GM12878 (cell line): ENCODE data around the gene DRAXIN. TPM values are rescaled to one million over a fixed set of nuclear protein-coding genes. Genes with fewer than 3 reads are reported as not detected.

ENCODE experiments used
- ATAC-seq: fragments of 200-7000 bp; cut with Tn5 transposase; 3 replicates; pipeline ENCODE4 v1.9.1; 2020; ENCODE audit warnings: mild to moderate bottlenecking, moderate library complexity
- BruUV-seq: library from RNA; stranded (reverse); fragments of 400-500 nt; replicated peaks from 2 replicates; lab custom pipeline; 2021; lab: Mats Ljungman, UMichigan
- CTCF ChIA-PET: fragments of 300-600 bp; sonication (Branson Sonifier 250); formaldehyde crosslinking; extraction: SDS; loops from one replicate; lab custom pipeline; 2021; ENCODE audit warnings: inconsistent platforms; lab: Yijun Ruan, JAX
- POLR2A ChIA-PET: fragments of 350-600 bp; formaldehyde crosslinking; extraction: SDS; loops from one replicate; lab custom pipeline; 2021; ENCODE audit warnings: inconsistent platforms; lab: Charles Lee
- RAD21 ChIA-PET: fragments of 300-600 bp; sonication (Branson Sonifier 250); formaldehyde crosslinking; loops from one replicate; lab custom pipeline; 2023; ENCODE audit warnings: antibody characterized with exemption; ENCODE audit not compliant: unreplicated experiment; lab: Charles Lee
- SMC1A ChIA-PET: fragments of 300-600 bp; sonication (Branson Sonifier 250); formaldehyde crosslinking; loops from one replicate; lab custom pipeline; 2023; ENCODE audit not compliant: unreplicated experiment, uncharacterized antibody; lab: Charles Lee
- DNase-seq: peaks from one replicate; pipeline ENCODE4 v3.0.0-alpha.2; 2011; ENCODE audit warnings: low read depth, low spot score
- FAIRE-seq: peaks from 3 replicates; lab custom pipeline; 2011; peaks lifted over from hg19 to GRCh38; lab: Jason Lieb, UNC
- H2AFZ ChIP-seq: 2 replicates; pipeline ENCODE4 v1.6.0; 2011; ENCODE audit warnings: low read depth, low read length, control low read depth; ENCODE audit not compliant: control insufficient read depth
- H3K27ac ChIP-seq: 2 replicates; pipeline ENCODE4 v1.5.1; 2011; ENCODE audit warnings: control low read depth; ENCODE audit not compliant: control insufficient read depth, insufficient read depth
- H3K27me3 ChIP-seq, 2 experiments: replicated peaks in 1 of 2; 2 replicates each; pipeline versions ENCODE4 v1.6.0 to v1.6.1; 2011; ENCODE audit warnings: low read length in 1 of 2; ENCODE audit not compliant: control insufficient read depth in 2 of 2, insufficient read depth in 2 of 2
- H3K36me3 ChIP-seq, 2 experiments: 2 replicates each; pipeline ENCODE4 v1.5.1; 2011; ENCODE audit warnings: low read length in 1 of 2; ENCODE audit not compliant: control insufficient read depth in 2 of 2, insufficient read depth in 2 of 2
- H3K4me1 ChIP-seq: 2 replicates; pipeline ENCODE4 v1.6.1; 2011; ENCODE audit warnings: mild to moderate bottlenecking, low read length, moderate library complexity, mixed read lengths; ENCODE audit not compliant: control insufficient read depth, insufficient read depth
- H3K4me2 ChIP-seq: 2 replicates; pipeline ENCODE4 v1.6.0; 2011; ENCODE audit warnings: control low read depth; ENCODE audit not compliant: control insufficient read depth, insufficient read depth
- H3K4me3 ChIP-seq: fragments of 200-600 bp; sonication (generic); 2 replicates; pipeline ENCODE4 v1.5.1; 2016
- H3K79me2 ChIP-seq: 2 replicates; pipeline ENCODE4 v1.6.0; 2011; ENCODE audit warnings: low read length; ENCODE audit not compliant: control insufficient read depth, insufficient read depth
- H3K9ac ChIP-seq: 2 replicates; pipeline ENCODE4 v1.8.0; 2011; ENCODE audit warnings: low read length, control low read depth, mixed read lengths; ENCODE audit not compliant: control insufficient read depth, insufficient read depth
- H3K9me3 ChIP-seq: replicated peaks from 3 replicates; pipeline ENCODE4 v1.5.1; 2011; ENCODE audit warnings: mild to moderate bottlenecking, low read length; ENCODE audit not compliant: control insufficient read depth, insufficient read depth
- H4K20me1 ChIP-seq: 2 replicates; pipeline ENCODE4 v1.6.0; 2011; ENCODE audit not compliant: control insufficient read depth, insufficient read depth
- BCL11A ChIP-seq: IDR thresholded peaks from 2 replicates; pipeline ENCODE4 v1.6.1; 2011; ENCODE audit warnings: low read depth, low read length
- BHLHE40 ChIP-seq, 2 experiments: fragments of 450-650 bp in 1 of 2; IDR thresholded peaks; 2 replicates each; pipeline ENCODE4 v1.6.1; 2011 to 2017; ENCODE audit warnings: low read depth in 2 of 2, borderline replicate concordance in 1 of 2, improper control_type of control experiment in 1 of 2, low read length in 1 of 2, mild to moderate bottlenecking in 1 of 2
- CBX5 ChIP-seq: sonication (generic); IDR thresholded peaks from 2 replicates; pipeline ENCODE4 v1.6.1; 2016; ENCODE audit warnings: low read depth, moderate library complexity, mild to moderate bottlenecking, inconsistent platforms
- CHD4 ChIP-seq: fragments of 200-600 bp; sonication (generic); IDR thresholded peaks from 2 replicates; pipeline ENCODE4 v1.6.1; 2016; ENCODE audit warnings: mild to moderate bottlenecking
- EZH2 ChIP-seq: IDR thresholded peaks from 2 replicates; pipeline ENCODE4 v1.6.1; 2012; ENCODE audit warnings: low read depth, mild to moderate bottlenecking, control low read depth, inconsistent platforms, low read length, borderline replicate concordance; ENCODE audit not compliant: control insufficient read depth
- GABPA ChIP-seq: IDR thresholded peaks from 2 replicates; pipeline ENCODE4 v1.6.1; 2014; ENCODE audit warnings: antibody characterized with exemption, low read depth, mild to moderate bottlenecking, inconsistent platforms
- KAT2A ChIP-seq: conservative IDR thresholded peaks from 2 replicates; pipeline ENCODE4 v1.6.1; 2011; ENCODE audit warnings: low read depth, low read length; ENCODE audit not compliant: control insufficient read depth
- NFIC ChIP-seq: IDR thresholded peaks from 2 replicates; pipeline ENCODE4 v1.6.1; 2012; ENCODE audit warnings: low read depth, mild to moderate bottlenecking, inconsistent platforms, low read length, moderate library complexity
- NR2C1 ChIP-seq: fragments of 450-650 bp; IDR thresholded peaks from 2 replicates; pipeline ENCODE4 v1.6.1; 2017; ENCODE audit warnings: antibody characterized with exemption, mild to moderate bottlenecking, moderate library complexity
- NR2C2 ChIP-seq: IDR thresholded peaks from 2 replicates; pipeline ENCODE4 v1.6.1; 2011; ENCODE audit warnings: borderline replicate concordance, low read depth; ENCODE audit not compliant: control insufficient read depth, insufficient read length
- NR2F1 ChIP-seq: fragments of 450-650 bp; conservative IDR thresholded peaks from 2 replicates; pipeline ENCODE4 v1.6.1; 2017; ENCODE audit warnings: mild to moderate bottlenecking
- SMC3 ChIP-seq: IDR thresholded peaks from 2 replicates; pipeline ENCODE4 v1.6.1; 2011; ENCODE audit warnings: low read length, improper control_type of control experiment, borderline replicate concordance
- STAT1 ChIP-seq: fragments of 450-650 bp; conservative IDR thresholded peaks from 2 replicates; pipeline ENCODE4 v1.6.1; 2014; ENCODE audit warnings: antibody characterized with exemption, mild to moderate bottlenecking
- ZBTB4 ChIP-seq: fragments of 450-650 bp; formaldehyde crosslinking; IDR thresholded peaks from 2 replicates; pipeline ENCODE4 v1.4.0; 2022; ENCODE audit warnings: mild to moderate bottlenecking, moderate library complexity
- WGBS: methylation state at CpG from one replicate; pipeline ENCODE4 v1.1.6; 2016; ENCODE audit warnings: low lambda C conversion rate; ENCODE audit not compliant: insufficient replicate concordance, insufficient coverage; ENCODE audit errors: missing lambda C conversion rate; 5-methylcytosine and 5-hydroxymethylcytosine counted together
- in situ Hi-C: fragments of 300-500 bp; cut with MboI; formaldehyde crosslinking; loops from 9 replicates; pipeline ENCODE4 v1.14.3; 2018; ENCODE audit warnings: mixed read lengths
- intact Hi-C: fragments of 100-400 bp; cut with micrococcal nuclease; formaldehyde crosslinking; loops from one replicate; pipeline ENCODE4 v1.14.2; 2022; ENCODE audit not compliant: unreplicated experiment
- polyA plus RNA-seq, 11 experiments: library from polyadenylated mRNA; depleted of rRNA in 4 of 11; unstranded in 6 of 11; stranded (reverse) in 5 of 11; fragments of >200 nt; fragmentation: Nextera tagmentation in 4 of 11; fragmentation: Illumina TruSeq in 1 of 11; extraction: Ambion mirVana in 4 of 11; extraction: Trizol in 1 of 11; gene quantifications; 1 replicate in 1 of 11; 2 replicates in 10 of 11; pipeline versions ENCODE4 v1.2.1 to v1.2.3, GENCODE V29; 2011 to 2016; ENCODE audit warnings: inconsistent platforms in 2 of 11, missing spikeins in 2 of 11, low read depth in 1 of 11
- total RNA-seq, 4 experiments: library from RNA; depleted of rRNA in 3 of 4; stranded (reverse); fragments of >200 nt in 3 of 4; fragmentation: Illumina TruSeq in 1 of 4; extraction: Trizol in 1 of 4; gene quantifications; 2 replicates each; pipeline versions ENCODE4 v1.2.1 to v1.2.3, GENCODE V29; 2013 to 2021
- TF ChIP-seq, protein P1 (sequence below): IDR thresholded peaks from 2 replicates; pipeline ENCODE4 v1.6.1; 2012; ENCODE audit warnings: mild to moderate bottlenecking, low read depth, low read length
- TF ChIP-seq, protein P2 (sequence below): IDR thresholded peaks from 2 replicates; pipeline ENCODE4 v1.6.1; 2011; ENCODE audit warnings: mild to moderate bottlenecking, low read depth, low read length, moderate library complexity; ENCODE audit not compliant: insufficient replicate concordance

Gene DRAXIN
- total and polyA plus RNA-seq, 10 of the 15 experiments (the other 5 are each of a cell fraction or from before 2014, with no cell fraction given): 0.01 to 0.05 (median 0.03) TPM; not detected in 3

DNA sequence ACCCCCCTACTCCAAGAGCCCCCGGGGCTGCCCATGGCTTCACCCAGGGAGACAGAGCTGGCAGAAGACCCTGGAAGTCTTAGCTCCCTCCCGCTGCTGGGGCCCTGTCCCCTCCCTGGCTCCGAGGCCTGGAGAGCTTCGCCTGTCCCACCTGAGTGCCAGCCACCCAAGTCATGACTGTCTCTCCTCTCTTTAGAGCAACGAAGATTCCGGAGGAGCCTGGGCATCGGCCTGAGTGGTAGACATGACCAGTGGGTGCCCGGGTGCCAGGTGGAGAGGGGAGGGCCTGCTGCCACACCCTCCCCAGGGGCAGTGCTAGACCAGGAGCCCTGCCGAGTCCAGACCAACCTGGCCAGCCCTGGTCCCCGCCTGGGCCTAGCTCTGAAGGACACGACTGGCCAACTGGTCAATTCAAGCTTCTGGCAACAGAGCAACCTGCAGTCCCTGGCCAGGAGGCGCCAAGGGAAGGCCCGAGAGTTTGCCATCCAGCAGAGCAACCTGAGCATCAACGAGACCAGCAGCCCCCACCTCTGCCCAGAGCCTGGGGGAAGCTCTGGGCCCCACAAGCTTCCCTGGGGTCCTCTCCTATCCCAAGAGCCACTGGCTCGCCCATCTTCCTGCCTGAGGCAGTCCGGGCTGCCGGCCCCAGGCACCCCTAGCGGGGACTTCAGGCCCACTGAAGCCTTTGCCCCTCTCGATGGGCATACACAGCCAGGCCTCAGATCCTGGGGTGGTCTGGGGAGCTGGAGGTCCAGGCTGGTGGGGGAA lies 74.3 kb downstream of the DRAXIN start:
- no peaks in the 10 kb centered on the region; a peak in 1 of 4 replicates for H3K27me3 ChIP-seq
- no peak overlapping the region for H3K4me3 ChIP-seq
- 35% methylated on average over 19 of the region's 19 CpGs for WGBS
- H3K9me3 ChIP-seq: no peaks in the 10 kb centered on the region
- H3K9ac ChIP-seq: no peak overlapping the region
- ChIA-PET RAD21 (no interaction called here), POLR2A (interaction anchor here (0.6 kb wide), 1 partner anchor 23 kb away, joined by 4 read pairs; no protein-coding TSS in a partner anchor), CTCF (interaction anchor here (1.7 kb wide), 1 partner anchor 19 kb away, joined by 5 read pairs; no protein-coding TSS in a partner anchor), SMC1A (no interaction called here)
- no peak overlapping the region for H3K4me2 ChIP-seq
- ATAC-seq (no peak), FAIRE-seq (no peak), DNase-seq (no peak)
- H2AFZ ChIP-seq: no peak overlapping the region
- H4K20me1 ChIP-seq: no peaks in the 10 kb centered on the region
- no peaks in the 10 kb centered on the region for H3K36me3 ChIP-seq
- H3K27ac ChIP-seq: no peak overlapping the region
- in situ Hi-C loops: no loop called here
- BruUV-seq: no TSS peak
- H3K79me2 ChIP-seq: no peaks in the 10 kb centered on the region
- no peaks in the 10 kb centered on the region for H3K4me1 ChIP-seq
- intact Hi-C loops: no loop called here
- TF ChIP-seq SMC3: no peak
- no peak for TF ChIP-seq GABPA
- no peak for TF ChIP-seq NR2C1
- TF ChIP-seq STAT1: no peak
- TF ChIP-seq ZBTB4 (CRISPR knock-in tag): no peak
- no peak for TF ChIP-seq NR2C2
- TF ChIP-seq KAT2A: no peak
- TF ChIP-seq BHLHE40 (IDR thresholded peaks at IDR 0.05; ENCODE audit: borderline replicate concordance in 1 of 2, low read depth in 2 of 2, low read length in 1 of 2): no peak
- TF ChIP-seq BCL11A: no peak
- TF ChIP-seq, protein P1, sequence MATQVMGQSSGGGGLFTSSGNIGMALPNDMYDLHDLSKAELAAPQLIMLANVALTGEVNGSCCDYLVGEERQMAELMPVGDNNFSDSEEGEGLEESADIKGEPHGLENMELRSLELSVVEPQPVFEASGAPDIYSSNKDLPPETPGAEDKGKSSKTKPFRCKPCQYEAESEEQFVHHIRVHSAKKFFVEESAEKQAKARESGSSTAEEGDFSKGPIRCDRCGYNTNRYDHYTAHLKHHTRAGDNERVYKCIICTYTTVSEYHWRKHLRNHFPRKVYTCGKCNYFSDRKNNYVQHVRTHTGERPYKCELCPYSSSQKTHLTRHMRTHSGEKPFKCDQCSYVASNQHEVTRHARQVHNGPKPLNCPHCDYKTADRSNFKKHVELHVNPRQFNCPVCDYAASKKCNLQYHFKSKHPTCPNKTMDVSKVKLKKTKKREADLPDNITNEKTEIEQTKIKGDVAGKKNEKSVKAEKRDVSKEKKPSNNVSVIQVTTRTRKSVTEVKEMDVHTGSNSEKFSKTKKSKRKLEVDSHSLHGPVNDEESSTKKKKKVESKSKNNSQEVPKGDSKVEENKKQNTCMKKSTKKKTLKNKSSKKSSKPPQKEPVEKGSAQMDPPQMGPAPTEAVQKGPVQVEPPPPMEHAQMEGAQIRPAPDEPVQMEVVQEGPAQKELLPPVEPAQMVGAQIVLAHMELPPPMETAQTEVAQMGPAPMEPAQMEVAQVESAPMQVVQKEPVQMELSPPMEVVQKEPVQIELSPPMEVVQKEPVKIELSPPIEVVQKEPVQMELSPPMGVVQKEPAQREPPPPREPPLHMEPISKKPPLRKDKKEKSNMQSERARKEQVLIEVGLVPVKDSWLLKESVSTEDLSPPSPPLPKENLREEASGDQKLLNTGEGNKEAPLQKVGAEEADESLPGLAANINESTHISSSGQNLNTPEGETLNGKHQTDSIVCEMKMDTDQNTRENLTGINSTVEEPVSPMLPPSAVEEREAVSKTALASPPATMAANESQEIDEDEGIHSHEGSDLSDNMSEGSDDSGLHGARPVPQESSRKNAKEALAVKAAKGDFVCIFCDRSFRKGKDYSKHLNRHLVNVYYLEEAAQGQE: no peak
- TF ChIP-seq NFIC: no peak
- TF ChIP-seq NR2F1: no peak
- TF ChIP-seq CBX5: no peak
- TF ChIP-seq, protein P2, sequence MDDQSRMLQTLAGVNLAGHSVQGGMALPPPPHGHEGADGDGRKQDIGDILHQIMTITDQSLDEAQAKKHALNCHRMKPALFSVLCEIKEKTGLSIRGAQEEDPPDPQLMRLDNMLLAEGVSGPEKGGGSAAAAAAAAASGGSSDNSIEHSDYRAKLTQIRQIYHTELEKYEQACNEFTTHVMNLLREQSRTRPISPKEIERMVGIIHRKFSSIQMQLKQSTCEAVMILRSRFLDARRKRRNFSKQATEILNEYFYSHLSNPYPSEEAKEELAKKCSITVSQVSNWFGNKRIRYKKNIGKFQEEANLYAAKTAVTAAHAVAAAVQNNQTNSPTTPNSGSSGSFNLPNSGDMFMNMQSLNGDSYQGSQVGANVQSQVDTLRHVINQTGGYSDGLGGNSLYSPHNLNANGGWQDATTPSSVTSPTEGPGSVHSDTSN: no peak
- no peak for TF ChIP-seq CHD4
- TF ChIP-seq EZH2: no peak
